AG04449 (cell line): ENCODE results near the gene TMCC3.
A peak's percentile ranks its signal among the peaks of the same experiment; 100 is the strongest.

Experiments
- CTCF ChIA-PET: fragments of 350-600 bp; formaldehyde crosslinking; extraction: SDS; loops from one replicate; lab custom pipeline; 2021; ENCODE audit warnings: antibody characterized with exemption; lab: Yijun Ruan, JAX
- POLR2A ChIA-PET: fragments of 400-600, 350-600 bp; formaldehyde crosslinking; extraction: SDS; loops from one replicate; lab custom pipeline; 2020; ENCODE audit warnings: antibody characterized with exemption, inconsistent platforms; lab: Yijun Ruan, JAX
- DNase-seq: peaks from one replicate; pipeline ENCODE4 v3.0.0-alpha.2; 2010; ENCODE audit warnings: low read depth, low spot score
- H3K4me3 ChIP-seq: 2 replicates; pipeline ENCODE4 v1.5.1; 2011; ENCODE audit warnings: low read depth, mild to moderate bottlenecking, control low read depth, low read length
- TF ChIP-seq, protein P1 (sequence below): IDR thresholded peaks from one replicate; pipeline ENCODE4 v1.5.1; 2011; ENCODE audit warnings: mild to moderate bottlenecking, moderate library complexity, low read length, control low read depth, inconsistent platforms; ENCODE audit not compliant: insufficient read depth; ENCODE audit errors: missing control alignments

Gene TMCC3

DNA sequence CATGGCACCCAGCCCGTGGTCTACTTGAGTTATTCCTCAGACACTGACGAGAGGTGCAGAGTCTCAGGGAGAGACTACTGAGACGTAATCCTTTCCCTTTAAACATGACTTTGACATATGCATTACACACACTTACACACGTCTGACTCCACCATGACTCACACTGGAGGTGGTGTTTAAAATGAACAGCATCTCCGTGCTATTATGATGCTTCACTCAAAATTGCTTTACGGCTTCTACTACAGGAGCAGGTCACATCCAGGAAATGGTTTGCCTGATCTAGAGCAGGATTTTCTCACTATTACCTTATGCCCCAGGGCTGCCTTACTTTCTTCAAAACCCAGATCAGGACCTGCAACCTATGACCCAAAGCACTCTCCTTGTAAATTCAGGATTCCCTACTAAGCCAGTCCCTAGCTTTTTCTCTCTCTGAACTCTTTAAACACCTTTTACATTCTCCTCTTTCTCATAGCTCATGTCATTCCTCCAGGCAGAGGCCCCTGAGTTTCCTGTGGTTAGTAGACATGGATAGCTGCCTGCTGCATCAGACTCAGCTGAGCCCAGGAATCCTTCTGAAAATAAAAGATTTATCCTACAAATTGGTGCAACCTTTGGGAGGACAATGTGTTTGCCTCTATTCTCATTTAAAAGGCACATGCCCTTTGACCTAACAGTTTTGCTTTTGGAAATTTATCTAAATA lies 31.2 kb downstream of the TMCC3 start:
- ChIA-PET POLR2A (no interaction called here), CTCF (no interaction called here)
- TF ChIP-seq, protein P1, sequence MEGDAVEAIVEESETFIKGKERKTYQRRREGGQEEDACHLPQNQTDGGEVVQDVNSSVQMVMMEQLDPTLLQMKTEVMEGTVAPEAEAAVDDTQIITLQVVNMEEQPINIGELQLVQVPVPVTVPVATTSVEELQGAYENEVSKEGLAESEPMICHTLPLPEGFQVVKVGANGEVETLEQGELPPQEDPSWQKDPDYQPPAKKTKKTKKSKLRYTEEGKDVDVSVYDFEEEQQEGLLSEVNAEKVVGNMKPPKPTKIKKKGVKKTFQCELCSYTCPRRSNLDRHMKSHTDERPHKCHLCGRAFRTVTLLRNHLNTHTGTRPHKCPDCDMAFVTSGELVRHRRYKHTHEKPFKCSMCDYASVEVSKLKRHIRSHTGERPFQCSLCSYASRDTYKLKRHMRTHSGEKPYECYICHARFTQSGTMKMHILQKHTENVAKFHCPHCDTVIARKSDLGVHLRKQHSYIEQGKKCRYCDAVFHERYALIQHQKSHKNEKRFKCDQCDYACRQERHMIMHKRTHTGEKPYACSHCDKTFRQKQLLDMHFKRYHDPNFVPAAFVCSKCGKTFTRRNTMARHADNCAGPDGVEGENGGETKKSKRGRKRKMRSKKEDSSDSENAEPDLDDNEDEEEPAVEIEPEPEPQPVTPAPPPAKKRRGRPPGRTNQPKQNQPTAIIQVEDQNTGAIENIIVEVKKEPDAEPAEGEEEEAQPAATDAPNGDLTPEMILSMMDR, result no peak
- peak; percentile 34 for DNase-seq
- no peak overlapping the region for H3K4me3 ChIP-seq

DNA sequence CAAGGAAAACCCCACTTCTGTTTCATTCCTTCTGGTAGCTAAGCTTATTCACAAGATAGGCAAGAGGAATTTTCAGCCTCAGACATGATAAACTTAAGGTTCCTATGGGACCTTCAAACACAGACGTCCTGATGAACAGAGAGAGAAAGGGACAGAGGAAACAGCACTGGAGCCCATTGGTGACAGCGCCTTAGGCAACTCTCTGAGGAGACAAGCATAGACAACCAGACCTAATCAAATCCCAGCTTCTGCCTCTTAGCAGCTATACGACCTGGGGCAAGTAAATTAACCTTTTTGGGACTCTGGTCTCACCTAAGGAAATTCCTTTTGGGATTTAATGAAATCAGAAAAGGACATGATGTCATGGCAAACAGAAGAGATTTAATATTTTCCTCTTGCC lies 33.3 kb downstream of the TMCC3 start:
- CTCF ChIA-PET, result no interaction called here
- POLR2A ChIA-PET, result no interaction called here
- H3K4me3 ChIP-seq, result no peak overlapping the region
- no peak for DNase-seq
- TF ChIP-seq, protein P1, result no peak

DNA sequence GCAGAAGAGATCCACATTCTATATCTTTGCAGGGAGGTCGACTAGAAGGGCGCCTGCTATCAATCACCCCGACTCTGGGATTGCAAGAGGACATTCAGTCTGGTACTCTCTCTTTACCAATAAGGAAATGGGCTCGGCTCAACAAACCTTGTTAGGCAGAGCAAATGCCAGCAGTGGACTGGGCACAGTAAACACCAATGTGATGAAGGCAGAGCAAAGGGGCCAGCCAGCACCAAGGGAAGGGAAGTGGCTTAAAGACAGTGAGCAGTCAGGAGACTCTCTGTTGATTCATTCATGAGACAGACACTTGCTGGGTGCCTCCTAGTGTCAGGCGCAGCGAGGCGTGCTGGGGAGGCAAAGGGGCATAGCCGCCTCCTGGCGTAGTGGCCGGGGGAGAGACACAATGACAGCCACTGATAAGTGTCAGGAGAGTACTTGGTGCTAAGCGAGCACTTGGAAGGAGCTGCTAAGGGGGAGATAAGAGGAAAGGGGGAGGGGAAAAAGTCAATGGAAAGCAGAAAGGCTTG lies 34.1 kb downstream of the TMCC3 start:
- TF ChIP-seq, protein P1, result no peak
- ChIA-PET POLR2A (no interaction called here), CTCF (interaction anchor here (1.1 kb wide), 1 partner anchor 225 kb away, joined by 3 read pairs; no protein-coding TSS in a partner anchor)
- no peak for DNase-seq
- H3K4me3 ChIP-seq, result no peak overlapping the region

DNA sequence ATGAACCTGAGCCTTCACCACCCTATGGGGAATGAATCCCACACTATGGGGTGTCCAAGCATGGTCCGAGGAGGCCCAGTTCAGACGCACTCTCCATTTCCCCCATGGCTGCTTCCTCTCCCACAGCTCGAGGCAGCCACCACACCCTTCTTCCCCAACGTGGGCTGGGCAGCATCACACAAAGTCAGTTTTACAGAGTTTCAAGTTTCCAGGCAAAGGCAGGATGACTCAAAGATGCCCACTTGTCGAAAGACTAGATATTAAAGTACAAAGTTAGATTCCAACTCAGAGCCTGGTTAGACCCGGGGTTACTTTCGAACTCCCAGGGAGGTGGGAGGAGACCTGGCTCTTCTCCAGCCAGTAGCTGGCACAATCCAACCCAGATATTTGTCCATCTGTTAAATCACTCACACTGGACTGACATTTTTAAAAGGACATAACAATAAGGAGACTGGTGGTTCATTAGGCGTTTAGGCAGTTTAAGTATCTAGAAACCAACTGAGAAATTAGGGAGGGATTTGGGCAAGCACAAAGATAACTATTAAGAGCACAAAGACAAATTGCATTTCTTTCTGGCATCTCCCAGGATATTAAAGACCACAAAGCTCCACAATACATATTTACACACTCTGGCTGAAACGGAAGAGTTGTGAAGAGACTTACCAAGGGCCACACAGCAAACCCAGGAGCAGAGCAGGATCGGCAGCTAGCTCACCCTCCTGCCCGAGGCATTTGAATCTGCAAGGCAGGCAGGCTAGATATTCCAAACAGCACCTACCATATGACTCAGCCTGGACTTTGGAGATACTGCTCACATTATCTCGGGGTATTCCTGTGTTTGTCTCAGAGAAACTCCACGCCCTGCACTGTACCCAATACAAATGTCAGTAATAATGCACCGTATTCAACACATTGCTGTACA lies 34.8 kb downstream of the TMCC3 start:
- POLR2A ChIA-PET, result no interaction called here
- CTCF ChIA-PET, result interaction anchor here (1.1 kb wide), 1 partner anchor 225 kb away, joined by 3 read pairs; no protein-coding TSS in a partner anchor
- no peak for DNase-seq
- H3K4me3 ChIP-seq, result no peak overlapping the region
- TF ChIP-seq, protein P1, result no peak

DNA sequence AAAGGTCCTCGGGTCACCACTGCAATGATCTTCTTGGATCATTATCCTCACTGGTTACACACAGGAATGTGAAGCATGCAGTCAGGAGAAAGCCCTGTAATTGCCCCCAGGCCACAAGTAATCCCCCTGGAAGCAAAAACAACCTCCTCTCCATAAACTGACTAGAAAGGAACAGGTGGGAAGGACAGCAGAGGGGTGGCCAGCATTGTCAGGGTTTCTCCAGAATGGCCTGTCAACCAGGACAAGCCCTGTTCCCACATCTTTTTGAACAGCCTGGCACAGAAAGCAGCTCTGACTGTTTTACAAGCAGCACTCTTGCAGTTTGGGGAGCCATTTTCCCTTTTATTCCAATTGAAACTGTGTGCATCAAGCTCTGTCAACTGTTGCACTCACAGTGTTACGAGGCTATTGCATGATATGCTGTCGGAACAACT lies 36.1 kb downstream of the TMCC3 start:
- ChIA-PET CTCF (no interaction called here), POLR2A (interaction anchor here (0.7 kb wide), 1 partner anchor 49 kb away, joined by 6 read pairs; no protein-coding TSS in a partner anchor)
- H3K4me3 ChIP-seq, result no peak overlapping the region
- DNase-seq, result no peak
- TF ChIP-seq, protein P1, result no peak
